Bronchial epithelial cell (primary cell): ENCODE data around the gene B3GNT5. TPM values are rescaled to one million over a fixed set of nuclear protein-coding genes. Genes with fewer than 3 reads are reported as not detected.

Experiments used
- DNase-seq: peaks from one replicate; pipeline ENCODE4 v3.0.0-alpha.2; 2010; ENCODE audit warnings: low read depth
- FAIRE-seq: peaks from 2 replicates; lab custom pipeline; 2011; peaks lifted over from hg19 to GRCh38; lab: Jason Lieb, UNC
- H3K27me3 ChIP-seq: 2 replicates; pipeline ENCODE4 v1.5.1; 2011; ENCODE audit warnings: low read length; ENCODE audit not compliant: control insufficient read depth, insufficient read depth
- H3K36me3 ChIP-seq: 2 replicates; pipeline ENCODE4 v1.5.1; 2011; ENCODE audit warnings: low read length; ENCODE audit not compliant: control insufficient read depth, insufficient read depth
- H3K4me3 ChIP-seq: 2 replicates; pipeline ENCODE4 v1.5.1; 2011; ENCODE audit warnings: mild to moderate bottlenecking, low read depth, low read length, control low read depth
- CTCF ChIP-seq: IDR thresholded peaks from 2 replicates; pipeline ENCODE4 v1.5.1; 2011; ENCODE audit warnings: mild to moderate bottlenecking, moderate library complexity, low read length, control low read depth, inconsistent platforms; ENCODE audit not compliant: insufficient read depth, severe bottlenecking
- total RNA-seq: library from RNA; depleted of rRNA; stranded (reverse); fragments of >200 nt; gene quantifications from 2 replicates; pipeline ENCODE4 v1.2.1, GENCODE V29; 2014

The B3GNT5 gene
- total RNA-seq, 1 donor from 2014 or later, result 31.6 TPM

GRCh38 chr3:183317886-183318865, 65.1 kb downstream of the B3GNT5 start:
- no peaks in the 10 kb centered on the region for H3K27me3 ChIP-seq
- TF ChIP-seq CTCF, result no peak
- H3K4me3 ChIP-seq, result no peak overlapping the region
- no peak for FAIRE-seq
- H3K36me3 ChIP-seq, result no peaks in the 10 kb centered on the region
- DNase-seq, result peak; percentile 60

GRCh38 chr3:183318877-183319276, 65.8 kb downstream of the B3GNT5 start:
- no peak for TF ChIP-seq CTCF
- no peaks in the 10 kb centered on the region for H3K27me3 ChIP-seq
- H3K36me3 ChIP-seq, result no peaks in the 10 kb centered on the region
- no peak overlapping the region for H3K4me3 ChIP-seq
- DNase-seq, result no peak
- FAIRE-seq, result no peak

- Histone ChIP-seq H3K27me3 (no peaks in the 10 kb centered on the region), H3K36me3 (no peaks in the 10 kb centered on the region), H3K4me3 (no peak overlapping the region)
- no peak for TF ChIP-seq CTCF
- FAIRE-seq (no peak), DNase-seq (no peak)
Observed at GRCh38 chr3:183319371-183319770, 66.3 kb downstream of the B3GNT5 start.

Other genes starting within 250 kb of the B3GNT5 start
- 17.9 and 20.2 TPM in 2 replicates for gene MCCC1, start 153.8 kb upstream of the B3GNT5 start, total RNA-seq
- gene LAMP3, start 90.5 kb upstream of the B3GNT5 start, total RNA-seq, result 8.4 and 18.8 TPM in 2 replicates
- 0.26 TPM in 2 replicates for gene MCF2L2, start 175.4 kb downstream of the B3GNT5 start, total RNA-seq